NAMALWA (cell line): Measurements from ENCODE around the gene FANCM.

Experiments used
- DNase-seq: peaks from one replicate; pipeline ENCODE4 v3.0.0-alpha.2; 2015; ENCODE audit warnings: low spot score

Gene FANCM

GRCh38 chr14:45242706-45243105, 107.0 kb downstream of the FANCM start:
- DNase-seq, result no peak

GRCh38 chr14:45246151-45246550, 110.4 kb downstream of the FANCM start:
- DNase-seq, result no peak

GRCh38 chr14:45246691-45247090, 111.0 kb downstream of the FANCM start:
- no peak for DNase-seq

- DNase-seq, result no peak
Observed at GRCh38 chr14:45247427-45247826, 111.7 kb downstream of the FANCM start.

GRCh38 chr14:45249856-45250575, 114.3 kb downstream of the FANCM start:
- DNase-seq, result peak; percentile 11
